Measurements from ENCODE around the gene COL8A2. TPM values are rescaled to one million over a fixed set of nuclear protein-coding genes. Genes with fewer than 3 reads are reported as not detected.

The COL8A2 gene
- total and polyA plus RNA-seq, 2 experiments from 2014 or later: 0.05 to 0.57 TPM

DNA sequence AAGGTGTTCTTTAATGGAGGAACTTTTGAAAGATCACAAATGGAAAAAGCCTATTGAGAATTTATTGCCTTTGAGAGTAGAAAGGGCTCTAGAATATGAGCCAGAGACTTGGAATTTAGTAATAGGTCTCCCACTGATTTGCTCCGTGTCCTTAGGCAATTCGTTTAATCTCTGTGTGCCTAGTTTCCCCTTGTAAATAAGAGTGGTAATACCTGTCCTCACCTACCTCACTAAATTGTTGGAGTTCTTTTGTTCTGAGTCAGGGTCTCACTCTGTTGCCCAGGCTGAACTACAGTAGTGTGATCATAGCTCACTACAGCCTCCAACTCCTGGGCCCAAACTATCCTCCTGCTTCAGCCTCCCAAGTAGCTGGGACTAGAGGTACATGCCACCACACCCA, 56.2 kb downstream of the COL8A2 start:
- Histone ChIP-seq H3K4me3 (no peak overlapping the region), H3K27me3 (no peaks in the 10 kb centered on the region), H3K36me3 (no peaks in the 10 kb centered on the region), H3K9me3 (ENCODE audit: low read depth) (no peaks in the 10 kb centered on the region), H3K4me1 (ENCODE audit: low read depth) (no peaks in the 10 kb centered on the region), H3K27ac (no peak overlapping the region)
- TF ChIP-seq, protein P1, sequence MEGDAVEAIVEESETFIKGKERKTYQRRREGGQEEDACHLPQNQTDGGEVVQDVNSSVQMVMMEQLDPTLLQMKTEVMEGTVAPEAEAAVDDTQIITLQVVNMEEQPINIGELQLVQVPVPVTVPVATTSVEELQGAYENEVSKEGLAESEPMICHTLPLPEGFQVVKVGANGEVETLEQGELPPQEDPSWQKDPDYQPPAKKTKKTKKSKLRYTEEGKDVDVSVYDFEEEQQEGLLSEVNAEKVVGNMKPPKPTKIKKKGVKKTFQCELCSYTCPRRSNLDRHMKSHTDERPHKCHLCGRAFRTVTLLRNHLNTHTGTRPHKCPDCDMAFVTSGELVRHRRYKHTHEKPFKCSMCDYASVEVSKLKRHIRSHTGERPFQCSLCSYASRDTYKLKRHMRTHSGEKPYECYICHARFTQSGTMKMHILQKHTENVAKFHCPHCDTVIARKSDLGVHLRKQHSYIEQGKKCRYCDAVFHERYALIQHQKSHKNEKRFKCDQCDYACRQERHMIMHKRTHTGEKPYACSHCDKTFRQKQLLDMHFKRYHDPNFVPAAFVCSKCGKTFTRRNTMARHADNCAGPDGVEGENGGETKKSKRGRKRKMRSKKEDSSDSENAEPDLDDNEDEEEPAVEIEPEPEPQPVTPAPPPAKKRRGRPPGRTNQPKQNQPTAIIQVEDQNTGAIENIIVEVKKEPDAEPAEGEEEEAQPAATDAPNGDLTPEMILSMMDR (IDR thresholded peaks at IDR 0.05; ENCODE audit: low read depth, low read length): no peak
- DNase-seq (ENCODE audit: low read depth in 1 of 2, low spot score in 1 of 2): no peak

DNA sequence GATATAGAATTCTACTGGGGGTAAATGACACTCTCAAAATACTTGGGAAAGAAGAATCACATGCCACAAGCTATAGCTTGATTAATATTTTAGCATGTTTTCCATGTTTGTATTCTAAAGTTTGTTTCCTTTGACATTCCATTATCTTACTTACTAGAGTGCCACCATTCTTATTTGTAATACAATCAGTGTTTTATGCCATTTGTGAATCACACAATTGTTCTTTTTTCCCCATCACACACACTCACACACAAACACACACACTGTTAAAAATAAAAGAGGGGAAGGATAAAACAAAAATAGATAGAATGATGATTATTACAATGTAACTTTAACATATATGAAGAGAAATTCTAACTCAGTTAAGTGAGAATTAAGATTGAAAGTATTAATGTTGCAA, 57.2 kb downstream of the COL8A2 start:
- no peak overlapping the region for H3K27ac ChIP-seq
- H3K27me3 ChIP-seq: no peaks in the 10 kb centered on the region
- DNase-seq (ENCODE audit: low read depth in 1 of 2, low spot score in 1 of 2): no peak
- no peak overlapping the region for H3K4me3 ChIP-seq
- TF ChIP-seq, protein P1 (IDR thresholded peaks at IDR 0.05; ENCODE audit: low read depth, low read length): no peak
- H3K36me3 ChIP-seq: no peaks in the 10 kb centered on the region
- no peaks in the 10 kb centered on the region for H3K4me1 ChIP-seq (ENCODE audit: low read depth)
- no peaks in the 10 kb centered on the region for H3K9me3 ChIP-seq (ENCODE audit: low read depth)

DNA sequence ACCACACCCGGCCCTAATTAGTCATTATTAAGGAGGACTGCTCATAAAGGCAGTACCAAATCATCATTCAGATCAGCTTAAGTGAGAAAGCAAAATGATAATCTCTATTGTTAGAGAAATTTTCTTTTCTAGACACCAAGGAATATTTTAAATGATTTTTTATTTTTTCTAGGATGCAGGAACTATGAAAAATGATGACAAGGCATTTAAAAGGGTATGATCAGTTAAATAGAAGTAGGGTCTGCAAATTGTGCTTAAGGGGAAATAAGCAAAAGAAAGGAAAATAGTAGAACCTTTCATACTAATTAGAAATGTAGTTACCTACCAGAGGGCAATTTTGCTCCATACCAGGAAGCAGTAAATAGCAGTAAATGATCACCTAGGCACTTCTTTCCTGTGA, 62.7 kb downstream of the COL8A2 start:
- no peak overlapping the region for H3K27ac ChIP-seq
- TF ChIP-seq, protein P1 (IDR thresholded peaks at IDR 0.05; ENCODE audit: low read depth, low read length): no peak
- no peak overlapping the region for H3K4me3 ChIP-seq
- H3K4me1 ChIP-seq (ENCODE audit: low read depth): no peaks in the 10 kb centered on the region
- H3K36me3 ChIP-seq: no peaks in the 10 kb centered on the region
- no peak for DNase-seq (ENCODE audit: low read depth in 1 of 2, low spot score in 1 of 2)
- H3K9me3 ChIP-seq (ENCODE audit: low read depth): no peaks in the 10 kb centered on the region
- H3K27me3 ChIP-seq: no peaks in the 10 kb centered on the region

DNA sequence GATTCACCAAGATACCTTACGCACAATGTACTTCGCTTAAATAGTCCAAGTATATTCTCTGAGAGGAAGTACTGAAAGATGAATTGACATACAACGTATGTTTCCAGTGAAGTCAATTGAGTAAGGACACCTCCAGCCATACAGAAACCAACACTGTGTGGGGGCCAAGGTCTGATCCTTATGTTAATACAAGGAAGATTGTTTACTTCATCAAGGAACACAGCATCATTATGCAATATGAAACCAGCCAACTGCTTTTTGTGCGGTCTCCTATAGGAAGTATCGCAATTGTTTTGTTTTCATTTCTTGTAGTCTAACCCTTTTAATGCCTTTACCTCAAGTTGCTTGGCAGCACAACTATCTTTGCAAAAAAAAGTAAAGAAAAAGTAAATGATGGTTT, 69.3 kb downstream of the COL8A2 start:
- Histone ChIP-seq H3K27ac (no peak overlapping the region), H3K36me3 (peaks cover 14% of the 10 kb centered on the region), H3K9me3 (ENCODE audit: low read depth) (no peaks in the 10 kb centered on the region), H3K27me3 (no peaks in the 10 kb centered on the region), H3K4me3 (no peak overlapping the region), H3K4me1 (ENCODE audit: low read depth) (no peaks in the 10 kb centered on the region)
- TF ChIP-seq, protein P1 (IDR thresholded peaks at IDR 0.05; ENCODE audit: low read depth, low read length): no peak
- DNase-seq (ENCODE audit: low read depth in 1 of 2, low spot score in 1 of 2): no peak

DNA sequence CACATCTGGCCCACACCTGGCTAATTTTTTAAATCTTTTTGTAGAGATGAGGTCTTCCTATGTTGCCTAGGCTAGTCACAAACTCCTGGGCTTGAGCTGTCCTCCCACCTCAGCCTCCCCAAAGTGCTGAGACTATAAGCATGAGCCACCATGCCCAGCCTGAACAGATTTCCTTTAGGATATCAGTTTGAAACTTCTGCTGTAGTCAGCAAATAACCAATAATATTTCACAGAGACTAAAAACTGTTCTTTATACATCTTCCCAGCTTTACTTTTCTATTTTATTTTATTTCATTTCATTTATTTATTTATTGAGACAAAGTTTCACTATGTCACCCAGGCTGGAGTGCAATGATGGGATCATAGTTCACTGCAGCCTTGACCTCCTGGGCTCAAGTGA, 71.0 kb downstream of the COL8A2 start:
- TF ChIP-seq, protein P1 (IDR thresholded peaks at IDR 0.05; ENCODE audit: low read depth, low read length): no peak
- no peaks in the 10 kb centered on the region for H3K9me3 ChIP-seq (ENCODE audit: low read depth)
- DNase-seq (ENCODE audit: low read depth in 1 of 2, low spot score in 1 of 2): no peak
- no peaks in the 10 kb centered on the region for H3K27me3 ChIP-seq
- peaks cover 14% of the 10 kb centered on the region for H3K36me3 ChIP-seq
- H3K4me3 ChIP-seq: no peak overlapping the region
- no peak overlapping the region for H3K27ac ChIP-seq
- H3K4me1 ChIP-seq (ENCODE audit: low read depth): no peaks in the 10 kb centered on the region

DNA sequence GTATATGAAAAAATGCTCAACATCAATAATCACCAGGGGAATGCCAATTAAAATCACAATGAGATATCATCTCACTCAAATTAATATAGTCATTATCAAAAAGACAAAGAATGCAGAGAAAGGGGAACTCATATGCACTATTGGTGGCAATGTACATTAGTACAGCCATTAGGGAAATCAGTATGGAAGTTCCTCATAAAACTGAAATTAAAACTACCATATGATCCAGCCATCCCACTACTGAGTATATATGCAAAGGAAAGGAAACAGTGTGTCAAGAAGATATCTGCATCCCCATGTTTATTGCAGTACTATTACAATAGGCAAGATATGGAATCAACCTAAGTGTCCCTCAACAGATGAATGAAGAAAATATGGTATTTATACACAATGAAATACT, 73.2 kb downstream of the COL8A2 start:
- TF ChIP-seq, protein P1 (IDR thresholded peaks at IDR 0.05; ENCODE audit: low read depth, low read length): no peak
- Histone ChIP-seq H3K9me3 (ENCODE audit: low read depth) (no peaks in the 10 kb centered on the region), H3K27me3 (no peaks in the 10 kb centered on the region), H3K4me3 (no peak overlapping the region), H3K4me1 (ENCODE audit: low read depth) (no peaks in the 10 kb centered on the region), H3K36me3 (peaks cover 17% of the 10 kb centered on the region), H3K27ac (no peak overlapping the region)
- DNase-seq (ENCODE audit: low read depth in 1 of 2, low spot score in 1 of 2): no peak

All from cardiac muscle cell (in vitro differentiated cells and primary cell).